HG03135 (cell line): ENCODE data around the gene CACNB2.

Source experiments
- ATAC-seq: cut with Tn5 transposase; IDR thresholded peaks from one replicate; pipeline ENCODE4 v1.9.1; 2021; ENCODE audit warnings: mild to moderate bottlenecking, moderate library complexity; ENCODE audit not compliant: unreplicated experiment

The CACNB2 gene

GRCh38 chr10:18381679-18382078 lies 241.5 kb downstream of the CACNB2 start:
- ATAC-seq: no peak

- no peak for ATAC-seq
These were observed 257.7 kb downstream of the CACNB2 start for GRCh38 chr10:18397906-18398305.

- ATAC-seq: peak; percentile 61
These were observed 258.9 kb downstream of the CACNB2 start for GRCh38 chr10:18399158-18399557.

- peak; percentile 74 for ATAC-seq
These were observed 260.1 kb downstream of the CACNB2 start for GRCh38 chr10:18400201-18400905.

GRCh38 chr10:18400906-18401245 lies 260.7 kb downstream of the CACNB2 start:
- ATAC-seq: no peak

- ATAC-seq: no peak
These were observed 261.4 kb downstream of the CACNB2 start for GRCh38 chr10:18401416-18402195.

- ATAC-seq: no peak
These were observed 262.6 kb downstream of the CACNB2 start for GRCh38 chr10:18402853-18403252.

GRCh38 chr10:18404530-18404929 lies 264.3 kb downstream of the CACNB2 start:
- no peak for ATAC-seq

- no peak for ATAC-seq
These were observed 265.9 kb downstream of the CACNB2 start for GRCh38 chr10:18406136-18406535.

GRCh38 chr10:18409599-18410397 lies 269.6 kb downstream of the CACNB2 start:
- ATAC-seq: peak; percentile 68

- ATAC-seq: no peak
These were observed 273.8 kb downstream of the CACNB2 start for GRCh38 chr10:18414061-18414460.

- ATAC-seq: no peak
These were observed 277.8 kb downstream of the CACNB2 start for GRCh38 chr10:18417950-18418527.

GRCh38 chr10:18418541-18419215 lies 278.5 kb downstream of the CACNB2 start:
- no peak for ATAC-seq

GRCh38 chr10:18419945-18420344 lies 279.7 kb downstream of the CACNB2 start:
- ATAC-seq: no peak

- no peak for ATAC-seq
These were observed 281.6 kb downstream of the CACNB2 start for GRCh38 chr10:18421726-18422293.

GRCh38 chr10:18423058-18423637 lies 282.9 kb downstream of the CACNB2 start:
- ATAC-seq: no peak

- ATAC-seq: no peak
These were observed 284.0 kb downstream of the CACNB2 start for GRCh38 chr10:18424200-18424599.

GRCh38 chr10:18429335-18429734 lies 289.1 kb downstream of the CACNB2 start:
- ATAC-seq: no peak

- ATAC-seq: no peak
These were observed 296.7 kb downstream of the CACNB2 start for GRCh38 chr10:18436902-18437301.

- ATAC-seq: no peak
These were observed 297.3 kb downstream of the CACNB2 start for GRCh38 chr10:18437486-18437885.
